ENCODE results near the gene EPDR1.
A peak's percentile ranks its signal among the peaks of the same experiment; 100 is the strongest.

EPDR1 gene

DNA sequence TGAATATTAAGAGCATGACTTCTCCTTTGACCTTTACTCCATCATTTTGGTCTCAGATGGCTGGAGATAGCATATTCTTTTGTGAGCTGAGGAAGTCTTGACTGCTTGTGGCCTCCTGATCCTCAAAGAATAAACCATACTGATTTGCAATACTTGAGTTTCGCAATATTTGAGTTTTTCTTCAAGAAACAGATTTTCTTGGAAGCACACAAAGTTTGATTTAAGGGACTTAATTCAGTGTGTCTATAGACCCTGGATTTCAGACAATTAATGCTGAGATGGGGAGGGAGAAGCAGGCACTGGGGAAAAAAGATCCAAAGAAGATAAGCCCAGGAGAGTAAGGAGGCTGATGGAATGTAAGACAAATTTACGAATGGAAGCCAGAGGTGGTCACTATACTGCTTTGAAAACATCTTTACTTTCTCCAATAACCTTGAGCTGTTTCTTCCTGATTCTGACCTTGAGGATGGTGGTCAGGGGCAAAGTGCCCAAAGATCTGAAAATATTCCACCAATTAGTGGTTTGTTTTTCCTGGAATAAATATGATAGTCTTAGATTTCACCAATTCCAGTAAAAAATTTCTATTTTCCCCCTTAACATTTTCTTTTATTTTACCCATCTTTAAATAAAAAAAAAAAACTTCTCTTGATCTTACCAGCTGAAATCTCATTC lies 7.5 kb downstream of the EPDR1 start:
- TF ChIP-seq, protein P1, sequence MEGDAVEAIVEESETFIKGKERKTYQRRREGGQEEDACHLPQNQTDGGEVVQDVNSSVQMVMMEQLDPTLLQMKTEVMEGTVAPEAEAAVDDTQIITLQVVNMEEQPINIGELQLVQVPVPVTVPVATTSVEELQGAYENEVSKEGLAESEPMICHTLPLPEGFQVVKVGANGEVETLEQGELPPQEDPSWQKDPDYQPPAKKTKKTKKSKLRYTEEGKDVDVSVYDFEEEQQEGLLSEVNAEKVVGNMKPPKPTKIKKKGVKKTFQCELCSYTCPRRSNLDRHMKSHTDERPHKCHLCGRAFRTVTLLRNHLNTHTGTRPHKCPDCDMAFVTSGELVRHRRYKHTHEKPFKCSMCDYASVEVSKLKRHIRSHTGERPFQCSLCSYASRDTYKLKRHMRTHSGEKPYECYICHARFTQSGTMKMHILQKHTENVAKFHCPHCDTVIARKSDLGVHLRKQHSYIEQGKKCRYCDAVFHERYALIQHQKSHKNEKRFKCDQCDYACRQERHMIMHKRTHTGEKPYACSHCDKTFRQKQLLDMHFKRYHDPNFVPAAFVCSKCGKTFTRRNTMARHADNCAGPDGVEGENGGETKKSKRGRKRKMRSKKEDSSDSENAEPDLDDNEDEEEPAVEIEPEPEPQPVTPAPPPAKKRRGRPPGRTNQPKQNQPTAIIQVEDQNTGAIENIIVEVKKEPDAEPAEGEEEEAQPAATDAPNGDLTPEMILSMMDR (conservative IDR thresholded peaks at IDR 0.05; ENCODE audit: low read length) = no peak
- no peak for TF ChIP-seq EZH2phosphoT487 (IDR thresholded peaks at IDR 0.05; ENCODE audit: borderline replicate concordance)
- H3K79me2 ChIP-seq (ENCODE audit: insufficient read depth, low read length) = peaks cover 83% of the 10 kb centered on the region
- 0 out of 2 replicates have a peak, but pooled peaks cover 5% of the 10 kb centered on the region for H3K9me3 ChIP-seq (ENCODE audit: insufficient read depth, low read depth, low read length)
- H4K20me1 ChIP-seq (ENCODE audit: insufficient read depth, low read length, poor library complexity, severe bottlenecking) = peaks cover 11% of the 10 kb centered on the region
- no peak overlapping the region for H3K9ac ChIP-seq (ENCODE audit: low read depth, low read length, poor library complexity, severe bottlenecking)
- peak overlapping the region; percentile 32 for H3K4me2 ChIP-seq (ENCODE audit: low read depth, low read length, poor library complexity, severe bottlenecking)
- H3F3A ChIP-seq (ENCODE audit: low read depth) = no peaks in the 10 kb centered on the region
- peaks cover 32% of the 10 kb centered on the region for H3K4me1 ChIP-seq (ENCODE audit: insufficient read depth, low read length, poor library complexity, severe bottlenecking)
- no peak overlapping the region for H2AFZ ChIP-seq (ENCODE audit: low read length)
- H3K27me3 ChIP-seq (ENCODE audit: insufficient read depth, low read length, poor library complexity, severe bottlenecking) = no peaks in the 10 kb centered on the region
- H3K4me3 ChIP-seq (ENCODE audit: low read length, poor library complexity, severe bottlenecking) = no peak overlapping the region
- H3K36me3 ChIP-seq (ENCODE audit: insufficient read depth, low read length) = no peaks in the 10 kb centered on the region
- H3K9me2 ChIP-seq (replicated peaks; ENCODE audit: low read depth, low read length) = no peaks in the 10 kb centered on the region

DNA sequence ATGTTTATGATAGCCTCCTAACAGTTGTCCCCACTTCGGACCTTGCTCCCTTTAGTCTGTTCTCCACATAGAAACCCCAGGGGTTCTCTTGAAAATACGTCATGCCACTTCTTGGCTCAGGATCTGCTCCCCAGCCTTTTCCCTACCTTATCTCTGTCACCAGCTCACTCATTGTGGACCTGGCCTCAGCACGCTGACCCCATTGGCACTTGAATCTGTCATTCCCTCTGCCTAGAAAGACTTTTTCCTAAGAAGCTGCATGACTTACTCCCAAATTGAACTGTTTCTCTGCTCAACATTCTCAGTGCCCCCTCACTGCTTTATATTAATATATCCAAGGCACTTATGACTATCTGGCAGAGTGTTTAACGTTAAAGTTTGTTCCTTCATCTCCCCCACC lies 8.4 kb downstream of the EPDR1 start:
- 0 out of 2 replicates have a peak, but pooled peaks cover 5% of the 10 kb centered on the region for H3K9me3 ChIP-seq (ENCODE audit: insufficient read depth, low read depth, low read length)
- peaks cover 83% of the 10 kb centered on the region for H3K79me2 ChIP-seq (ENCODE audit: insufficient read depth, low read length)
- TF ChIP-seq EZH2phosphoT487 (IDR thresholded peaks at IDR 0.05; ENCODE audit: borderline replicate concordance) = no peak
- TF ChIP-seq, protein P1 (conservative IDR thresholded peaks at IDR 0.05; ENCODE audit: low read length) = no peak
- no peaks in the 10 kb centered on the region for H3K36me3 ChIP-seq (ENCODE audit: insufficient read depth, low read length)
- H2AFZ ChIP-seq (ENCODE audit: low read length) = no peak overlapping the region
- no peaks in the 10 kb centered on the region for H3K27me3 ChIP-seq (ENCODE audit: insufficient read depth, low read length, poor library complexity, severe bottlenecking)
- H3K4me1 ChIP-seq (ENCODE audit: insufficient read depth, low read length, poor library complexity, severe bottlenecking) = peaks cover 22% of the 10 kb centered on the region
- H3K9ac ChIP-seq (ENCODE audit: low read depth, low read length, poor library complexity, severe bottlenecking) = no peak overlapping the region
- H3K4me3 ChIP-seq (ENCODE audit: low read length, poor library complexity, severe bottlenecking) = no peak overlapping the region
- H4K20me1 ChIP-seq (ENCODE audit: insufficient read depth, low read length, poor library complexity, severe bottlenecking) = peaks cover 11% of the 10 kb centered on the region
- H3F3A ChIP-seq (ENCODE audit: low read depth) = no peaks in the 10 kb centered on the region
- H3K4me2 ChIP-seq (ENCODE audit: low read depth, low read length, poor library complexity, severe bottlenecking) = no peak overlapping the region
- H3K9me2 ChIP-seq (replicated peaks; ENCODE audit: low read depth, low read length) = no peaks in the 10 kb centered on the region

DNA sequence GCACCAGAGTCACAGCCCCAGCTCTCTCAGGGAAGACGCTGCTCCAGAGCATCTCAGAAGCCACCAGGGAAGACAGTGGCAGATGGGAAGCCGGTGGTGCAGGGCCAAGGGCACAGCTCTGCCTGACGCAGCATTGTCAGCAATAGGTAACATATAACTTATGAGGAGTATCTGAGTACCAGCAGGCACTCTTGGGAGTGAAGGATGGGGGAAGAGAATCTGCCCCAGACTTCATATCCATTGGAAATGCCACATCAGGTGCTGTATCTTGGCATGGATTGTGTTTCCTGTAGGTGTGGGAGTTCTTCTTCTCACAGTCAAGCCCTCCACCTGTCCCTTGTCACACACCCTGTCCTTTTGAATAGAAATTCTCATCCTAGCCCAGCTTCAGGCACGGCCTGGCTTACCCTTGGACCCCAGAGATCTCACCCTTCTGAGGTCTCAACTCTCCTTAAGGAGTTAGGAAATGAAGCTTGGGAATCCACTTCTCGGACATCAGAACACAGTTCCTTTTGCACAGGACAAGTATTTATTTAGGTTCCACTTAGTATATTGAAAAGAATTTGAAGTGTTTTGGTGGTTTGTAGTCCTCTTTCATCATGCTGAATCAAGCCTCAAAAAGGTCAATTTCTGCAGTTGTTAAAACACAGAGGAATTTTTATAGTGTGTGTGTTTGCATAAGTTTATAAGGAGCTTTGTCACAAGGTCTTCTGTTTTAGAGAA lies 9.9 kb downstream of the EPDR1 start:
- TF ChIP-seq, protein P1 (conservative IDR thresholded peaks at IDR 0.05; ENCODE audit: low read length) = no peak
- TF ChIP-seq EZH2phosphoT487 (IDR thresholded peaks at IDR 0.05; ENCODE audit: borderline replicate concordance) = no peak
- peaks cover 11% of the 10 kb centered on the region for H4K20me1 ChIP-seq (ENCODE audit: insufficient read depth, low read length, poor library complexity, severe bottlenecking)
- H3K36me3 ChIP-seq (ENCODE audit: insufficient read depth, low read length) = no peaks in the 10 kb centered on the region
- H3K9ac ChIP-seq (ENCODE audit: low read depth, low read length, poor library complexity, severe bottlenecking) = no peak overlapping the region
- no peaks in the 10 kb centered on the region for H3F3A ChIP-seq (ENCODE audit: low read depth)
- H3K4me2 ChIP-seq (ENCODE audit: low read depth, low read length, poor library complexity, severe bottlenecking) = no peak overlapping the region
- H3K9me3 ChIP-seq (ENCODE audit: insufficient read depth, low read depth, low read length) = 0 out of 2 replicates have a peak, but pooled peaks cover 2% of the 10 kb centered on the region
- H3K27me3 ChIP-seq (ENCODE audit: insufficient read depth, low read length, poor library complexity, severe bottlenecking) = no peaks in the 10 kb centered on the region
- peaks cover 14% of the 10 kb centered on the region for H3K4me1 ChIP-seq (ENCODE audit: insufficient read depth, low read length, poor library complexity, severe bottlenecking)
- no peak overlapping the region for H2AFZ ChIP-seq (ENCODE audit: low read length)
- peaks cover 68% of the 10 kb centered on the region for H3K79me2 ChIP-seq (ENCODE audit: insufficient read depth, low read length)
- no peak overlapping the region for H3K4me3 ChIP-seq (ENCODE audit: low read length, poor library complexity, severe bottlenecking)
- H3K9me2 ChIP-seq (replicated peaks; ENCODE audit: low read depth, low read length) = no peaks in the 10 kb centered on the region

Data from Loucy (cell line).